GM23338 (cell line): ENCODE data around the gene HECTD1. TPM values are rescaled to one million over a fixed set of nuclear protein-coding genes. Genes with fewer than 3 reads are reported as not detected.

ENCODE experiments used
- ATAC-seq: fragments of 200-7000 bp; cut with Tn5 transposase; 3 replicates; pipeline ENCODE4 v1.9.1; 2020
- DNase-seq: peaks from one replicate; pipeline ENCODE4 v3.0.0-alpha.2; 2015; ENCODE audit warnings: low spot score
- H2AFZ ChIP-seq: fragments of 200-600 bp; sonication (generic); 2 replicates; pipeline ENCODE4 v1.8.0; 2016; ENCODE audit warnings: antibody characterized with exemption, mild to moderate bottlenecking, moderate library complexity
- H3F3A ChIP-seq: fragments of 200-600 bp; sonication (generic); replicated peaks from 2 replicates; pipeline ENCODE4 v1.8.0; 2017; ENCODE audit warnings: antibody characterized with exemption, mixed run types, low read depth
- H3K27ac ChIP-seq: fragments of 200-600 bp; sonication (generic); 2 replicates; pipeline ENCODE4 v1.6.1; 2016; ENCODE audit warnings: low read depth
- H3K27me3 ChIP-seq: fragments of 200-600 bp; sonication (generic); 2 replicates; pipeline ENCODE4 v1.8.0; 2016; ENCODE audit warnings: mild to moderate bottlenecking, mixed run types, moderate library complexity; ENCODE audit not compliant: insufficient read depth
- H3K36me3 ChIP-seq: fragments of 200-600 bp; sonication (generic); 2 replicates; pipeline ENCODE4 v1.8.0; 2016; ENCODE audit warnings: mild to moderate bottlenecking; ENCODE audit not compliant: insufficient read depth
- H3K4me1 ChIP-seq: fragments of 200-600 bp; sonication (generic); 2 replicates; pipeline ENCODE4 v1.8.0; 2016; ENCODE audit warnings: mild to moderate bottlenecking, moderate library complexity; ENCODE audit not compliant: insufficient read depth
- H3K4me2 ChIP-seq: fragments of 200-600 bp; sonication (generic); 2 replicates; pipeline ENCODE4 v1.7.1; 2017; ENCODE audit warnings: mixed run types
- H3K4me3 ChIP-seq: fragments of 200-600 bp; sonication (generic); 2 replicates; pipeline ENCODE4 v1.6.1; 2016; ENCODE audit warnings: mixed run types
- H3K79me2 ChIP-seq: fragments of 200-600 bp; sonication (generic); replicated peaks from 2 replicates; pipeline ENCODE4 v1.8.0; 2017; ENCODE audit warnings: mild to moderate bottlenecking; ENCODE audit not compliant: insufficient read depth
- H3K9me2 ChIP-seq: fragments of 200-600 bp; sonication (generic); 2 replicates; pipeline ENCODE4 v1.8.0; 2017; ENCODE audit not compliant: insufficient read depth
- H4K20me1 ChIP-seq: fragments of 200-600 bp; sonication (generic); replicated peaks from 2 replicates; pipeline ENCODE4 v1.8.0; 2017; ENCODE audit warnings: mild to moderate bottlenecking; ENCODE audit not compliant: insufficient read depth
- H3K27ac Mint-ChIP-seq: 2 replicates; pipeline ENCODE4 v1.8.0; 2020; ENCODE audit warnings: inconsistent platforms, mild to moderate bottlenecking, moderate library complexity, mixed read lengths
- H3K27me3 Mint-ChIP-seq: 3 replicates; pipeline ENCODE4 v1.8.0; 2022; ENCODE audit warnings: low read depth, mild to moderate bottlenecking, moderate library complexity, mixed read lengths, inconsistent platforms; ENCODE audit not compliant: insufficient read depth, poor library complexity
- H3K36me3 Mint-ChIP-seq: 3 replicates; pipeline ENCODE4 v1.8.0; 2021; ENCODE audit warnings: low read depth, mild to moderate bottlenecking, inconsistent platforms, moderate library complexity, mixed read lengths
- H3K4me1 Mint-ChIP-seq: 3 replicates; pipeline ENCODE4 v1.8.0; 2020; ENCODE audit warnings: mild to moderate bottlenecking, inconsistent platforms, mixed read lengths
- H3K4me3 Mint-ChIP-seq: 3 replicates; pipeline ENCODE4 v1.8.0; 2021; ENCODE audit warnings: moderate library complexity, mild to moderate bottlenecking, inconsistent platforms, mixed read lengths
- H3K9me3 Mint-ChIP-seq: 3 replicates; pipeline ENCODE4 v1.8.0; 2020; ENCODE audit warnings: moderate library complexity, mild to moderate bottlenecking, inconsistent platforms, mixed read lengths
- CREB1 ChIP-seq: fragments of 250-450 bp; sonication (Bioruptor Pico); IDR thresholded peaks from 2 replicates; pipeline ENCODE4 v1.5.0; 2020; ENCODE audit warnings: low read depth, mild to moderate bottlenecking, moderate library complexity
- EZH2 ChIP-seq: fragments of 200-600 bp; sonication (generic); IDR thresholded peaks from one replicate; pipeline ENCODE4 v1.8.0; 2017; ENCODE audit warnings: antibody characterized with exemption, mild to moderate bottlenecking, low read depth; ENCODE audit not compliant: unreplicated experiment
- EZH2phosphoT487 ChIP-seq: fragments of 200-600 bp; sonication (generic); IDR thresholded peaks from one replicate; pipeline ENCODE4 v1.8.1; 2018; ENCODE audit warnings: antibody characterized with exemption; ENCODE audit not compliant: unreplicated experiment
- JUNB ChIP-seq: IDR thresholded peaks from one replicate; pipeline ENCODE4 v1.6.1; 2016; ENCODE audit warnings: antibody characterized with exemption; ENCODE audit not compliant: unreplicated experiment
- NANOG ChIP-seq: IDR thresholded peaks from 2 replicates; pipeline ENCODE4 v1.6.1; 2016; ENCODE audit warnings: antibody characterized with exemption, borderline replicate concordance
- POLR2AphosphoS5 ChIP-seq: IDR thresholded peaks from 2 replicates; pipeline ENCODE4 v1.6.1; 2016; ENCODE audit warnings: antibody characterized with exemption, low read depth
- STAT1 ChIP-seq: IDR thresholded peaks from one replicate; pipeline ENCODE4 v1.6.1; 2016; ENCODE audit warnings: antibody characterized with exemption; ENCODE audit not compliant: unreplicated experiment
- ZNF114 ChIP-seq: fragments of 250-450 bp; sonication (Bioruptor Pico); IDR thresholded peaks from 2 replicates; pipeline ENCODE4 v1.5.0; 2020; ENCODE audit warnings: mild to moderate bottlenecking, moderate library complexity
- ZNF331 ChIP-seq: fragments of 250-450 bp; sonication (Bioruptor Pico); IDR thresholded peaks from 2 replicates; pipeline ENCODE4 v1.5.0; 2020; ENCODE audit warnings: low read depth, mild to moderate bottlenecking, moderate library complexity
- polyA plus RNA-seq: library from polyadenylated mRNA; unstranded; fragments of >200 nt; fragmentation: Nextera tagmentation; extraction: Ambion mirVana; gene quantifications from 2 replicates; pipeline ENCODE4 v1.2.1, GENCODE V29; 2016
- total RNA-seq: library from RNA; depleted of rRNA; stranded (reverse); fragments of >200 nt; shearing (Covaris generic); gene quantifications from 2 replicates; pipeline ENCODE4 v1.2.3, GENCODE V29; 2014
- TF ChIP-seq, protein P1 (sequence below): fragments of 250-450 bp; sonication (Bioruptor Pico); IDR thresholded peaks from 2 replicates; pipeline ENCODE4 v1.5.0; 2020; ENCODE audit warnings: mild to moderate bottlenecking, moderate library complexity
- TF ChIP-seq, protein P2 (sequence below): IDR thresholded peaks from one replicate; pipeline ENCODE4 v1.6.1; 2018; ENCODE audit warnings: antibody characterized with exemption; ENCODE audit not compliant: unreplicated experiment
- TF ChIP-seq, protein P3 (sequence below): IDR thresholded peaks from 2 replicates; pipeline ENCODE4 v1.6.1; 2016; ENCODE audit warnings: antibody characterized with exemption
- TF ChIP-seq, protein P4 (sequence below), 2 experiments: fragments of 200-600 bp in 1 of 2; sonication (generic) in 1 of 2; conservative IDR thresholded peaks; 2 replicates each; pipeline versions ENCODE4 v1.5.1 to v1.6.1; 2016 to 2017; ENCODE audit warnings: antibody characterized with exemption in 2 of 2, low read depth in 2 of 2, mild to moderate bottlenecking in 2 of 2, moderate library complexity in 1 of 2

HECTD1 gene
- total and polyA plus RNA-seq, 2 experiments from 2014 or later, result 42.1 to 132 TPM

DNA sequence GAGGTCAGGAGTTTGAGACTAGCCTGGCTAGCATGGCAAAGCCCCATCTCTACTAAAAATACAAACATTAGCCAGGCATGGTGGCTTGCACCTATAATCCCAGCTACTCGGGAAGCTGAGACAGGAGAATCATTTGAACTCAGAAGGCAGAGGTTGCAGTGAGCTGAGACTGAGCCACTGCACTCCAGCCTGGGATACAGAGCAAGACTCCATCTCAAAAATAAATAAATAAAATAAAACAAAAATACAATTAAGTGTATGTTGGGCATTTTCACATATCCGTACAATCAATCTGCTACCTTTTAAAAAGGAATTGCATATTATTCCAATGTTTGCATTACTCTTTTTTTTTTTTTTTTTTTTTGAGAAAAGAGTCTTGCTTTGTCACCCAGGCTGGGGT lies 47.7 kb upstream of the HECTD1 start:
- Histone ChIP-seq H3K36me3 (no peaks in the 10 kb centered on the region), H3K9me2 (no peaks in the 10 kb centered on the region), H2AFZ (no peak overlapping the region), H3K4me3 (no peak overlapping the region), H3K4me1 (no peaks in the 10 kb centered on the region), H4K20me1 (no peaks in the 10 kb centered on the region), H3K27me3 (no peaks in the 10 kb centered on the region), H3K4me2 (no peak overlapping the region), H3K27ac (no peak overlapping the region), H3F3A (no peaks in the 10 kb centered on the region), H3K79me2 (no peaks in the 10 kb centered on the region)
- TF ChIP-seq JUNB, result no peak
- no peak for TF ChIP-seq NANOG
- no peak for TF ChIP-seq ZNF331 (CRISPR knock-in tag)
- TF ChIP-seq, protein P1, sequence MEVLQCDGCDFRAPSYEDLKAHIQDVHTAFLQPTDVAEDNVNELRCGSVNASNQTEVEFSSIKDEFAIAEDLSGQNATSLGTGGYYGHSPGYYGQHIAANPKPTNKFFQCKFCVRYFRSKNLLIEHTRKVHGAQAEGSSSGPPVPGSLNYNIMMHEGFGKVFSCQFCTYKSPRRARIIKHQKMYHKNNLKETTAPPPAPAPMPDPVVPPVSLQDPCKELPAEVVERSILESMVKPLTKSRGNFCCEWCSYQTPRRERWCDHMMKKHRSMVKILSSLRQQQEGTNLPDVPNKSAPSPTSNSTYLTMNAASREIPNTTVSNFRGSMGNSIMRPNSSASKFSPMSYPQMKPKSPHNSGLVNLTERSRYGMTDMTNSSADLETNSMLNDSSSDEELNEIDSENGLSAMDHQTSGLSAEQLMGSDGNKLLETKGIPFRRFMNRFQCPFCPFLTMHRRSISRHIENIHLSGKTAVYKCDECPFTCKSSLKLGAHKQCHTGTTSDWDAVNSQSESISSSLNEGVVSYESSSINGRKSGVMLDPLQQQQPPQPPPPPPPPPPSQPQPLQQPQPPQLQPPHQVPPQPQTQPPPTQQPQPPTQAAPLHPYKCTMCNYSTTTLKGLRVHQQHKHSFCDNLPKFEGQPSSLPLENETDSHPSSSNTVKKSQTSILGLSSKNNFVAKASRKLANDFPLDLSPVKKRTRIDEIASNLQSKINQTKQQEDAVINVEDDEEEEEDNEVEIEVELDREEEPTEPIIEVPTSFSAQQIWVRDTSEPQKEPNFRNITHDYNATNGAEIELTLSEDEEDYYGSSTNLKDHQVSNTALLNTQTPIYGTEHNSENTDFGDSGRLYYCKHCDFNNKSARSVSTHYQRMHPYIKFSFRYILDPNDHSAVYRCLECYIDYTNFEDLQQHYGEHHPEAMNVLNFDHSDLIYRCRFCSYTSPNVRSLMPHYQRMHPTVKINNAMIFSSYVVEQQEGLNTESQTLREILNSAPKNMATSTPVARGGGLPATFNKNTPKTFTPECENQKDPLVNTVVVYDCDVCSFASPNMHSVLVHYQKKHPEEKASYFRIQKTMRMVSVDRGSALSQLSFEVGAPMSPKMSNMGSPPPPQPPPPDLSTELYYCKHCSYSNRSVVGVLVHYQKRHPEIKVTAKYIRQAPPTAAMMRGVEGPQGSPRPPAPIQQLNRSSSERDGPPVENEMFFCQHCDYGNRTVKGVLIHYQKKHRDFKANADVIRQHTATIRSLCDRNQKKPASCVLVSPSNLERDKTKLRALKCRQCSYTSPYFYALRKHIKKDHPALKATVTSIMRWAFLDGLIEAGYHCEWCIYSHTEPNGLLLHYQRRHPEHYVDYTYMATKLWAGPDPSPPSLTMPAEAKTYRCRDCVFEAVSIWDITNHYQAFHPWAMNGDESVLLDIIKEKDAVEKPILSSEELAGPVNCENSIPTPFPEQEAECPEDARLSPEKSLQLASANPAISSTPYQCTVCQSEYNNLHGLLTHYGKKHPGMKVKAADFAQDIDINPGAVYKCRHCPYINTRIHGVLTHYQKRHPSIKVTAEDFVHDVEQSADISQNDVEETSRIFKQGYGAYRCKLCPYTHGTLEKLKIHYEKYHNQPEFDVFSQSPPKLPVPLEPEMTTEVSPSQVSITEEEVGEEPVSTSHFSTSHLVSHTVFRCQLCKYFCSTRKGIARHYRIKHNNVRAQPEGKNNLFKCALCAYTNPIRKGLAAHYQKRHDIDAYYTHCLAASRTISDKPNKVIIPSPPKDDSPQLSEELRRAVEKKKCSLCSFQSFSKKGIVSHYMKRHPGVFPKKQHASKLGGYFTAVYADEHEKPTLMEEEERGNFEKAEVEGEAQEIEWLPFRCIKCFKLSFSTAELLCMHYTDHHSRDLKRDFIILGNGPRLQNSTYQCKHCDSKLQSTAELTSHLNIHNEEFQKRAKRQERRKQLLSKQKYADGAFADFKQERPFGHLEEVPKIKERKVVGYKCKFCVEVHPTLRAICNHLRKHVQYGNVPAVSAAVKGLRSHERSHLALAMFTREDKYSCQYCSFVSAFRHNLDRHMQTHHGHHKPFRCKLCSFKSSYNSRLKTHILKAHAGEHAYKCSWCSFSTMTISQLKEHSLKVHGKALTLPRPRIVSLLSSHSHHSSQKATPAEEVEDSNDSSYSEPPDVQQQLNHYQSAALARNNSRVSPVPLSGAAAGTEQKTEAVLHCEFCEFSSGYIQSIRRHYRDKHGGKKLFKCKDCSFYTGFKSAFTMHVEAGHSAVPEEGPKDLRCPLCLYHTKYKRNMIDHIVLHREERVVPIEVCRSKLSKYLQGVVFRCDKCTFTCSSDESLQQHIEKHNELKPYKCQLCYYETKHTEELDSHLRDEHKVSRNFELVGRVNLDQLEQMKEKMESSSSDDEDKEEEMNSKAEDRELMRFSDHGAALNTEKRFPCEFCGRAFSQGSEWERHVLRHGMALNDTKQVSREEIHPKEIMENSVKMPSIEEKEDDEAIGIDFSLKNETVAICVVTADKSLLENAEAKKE, result no peak
- TF ChIP-seq CREB1, result no peak
- no peak for TF ChIP-seq EZH2phosphoT487
- TF ChIP-seq, protein P2, sequence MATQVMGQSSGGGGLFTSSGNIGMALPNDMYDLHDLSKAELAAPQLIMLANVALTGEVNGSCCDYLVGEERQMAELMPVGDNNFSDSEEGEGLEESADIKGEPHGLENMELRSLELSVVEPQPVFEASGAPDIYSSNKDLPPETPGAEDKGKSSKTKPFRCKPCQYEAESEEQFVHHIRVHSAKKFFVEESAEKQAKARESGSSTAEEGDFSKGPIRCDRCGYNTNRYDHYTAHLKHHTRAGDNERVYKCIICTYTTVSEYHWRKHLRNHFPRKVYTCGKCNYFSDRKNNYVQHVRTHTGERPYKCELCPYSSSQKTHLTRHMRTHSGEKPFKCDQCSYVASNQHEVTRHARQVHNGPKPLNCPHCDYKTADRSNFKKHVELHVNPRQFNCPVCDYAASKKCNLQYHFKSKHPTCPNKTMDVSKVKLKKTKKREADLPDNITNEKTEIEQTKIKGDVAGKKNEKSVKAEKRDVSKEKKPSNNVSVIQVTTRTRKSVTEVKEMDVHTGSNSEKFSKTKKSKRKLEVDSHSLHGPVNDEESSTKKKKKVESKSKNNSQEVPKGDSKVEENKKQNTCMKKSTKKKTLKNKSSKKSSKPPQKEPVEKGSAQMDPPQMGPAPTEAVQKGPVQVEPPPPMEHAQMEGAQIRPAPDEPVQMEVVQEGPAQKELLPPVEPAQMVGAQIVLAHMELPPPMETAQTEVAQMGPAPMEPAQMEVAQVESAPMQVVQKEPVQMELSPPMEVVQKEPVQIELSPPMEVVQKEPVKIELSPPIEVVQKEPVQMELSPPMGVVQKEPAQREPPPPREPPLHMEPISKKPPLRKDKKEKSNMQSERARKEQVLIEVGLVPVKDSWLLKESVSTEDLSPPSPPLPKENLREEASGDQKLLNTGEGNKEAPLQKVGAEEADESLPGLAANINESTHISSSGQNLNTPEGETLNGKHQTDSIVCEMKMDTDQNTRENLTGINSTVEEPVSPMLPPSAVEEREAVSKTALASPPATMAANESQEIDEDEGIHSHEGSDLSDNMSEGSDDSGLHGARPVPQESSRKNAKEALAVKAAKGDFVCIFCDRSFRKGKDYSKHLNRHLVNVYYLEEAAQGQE, result no peak
- TF ChIP-seq, protein P3, sequence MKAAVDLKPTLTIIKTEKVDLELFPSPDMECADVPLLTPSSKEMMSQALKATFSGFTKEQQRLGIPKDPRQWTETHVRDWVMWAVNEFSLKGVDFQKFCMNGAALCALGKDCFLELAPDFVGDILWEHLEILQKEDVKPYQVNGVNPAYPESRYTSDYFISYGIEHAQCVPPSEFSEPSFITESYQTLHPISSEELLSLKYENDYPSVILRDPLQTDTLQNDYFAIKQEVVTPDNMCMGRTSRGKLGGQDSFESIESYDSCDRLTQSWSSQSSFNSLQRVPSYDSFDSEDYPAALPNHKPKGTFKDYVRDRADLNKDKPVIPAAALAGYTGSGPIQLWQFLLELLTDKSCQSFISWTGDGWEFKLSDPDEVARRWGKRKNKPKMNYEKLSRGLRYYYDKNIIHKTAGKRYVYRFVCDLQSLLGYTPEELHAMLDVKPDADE, result no peak
- TF ChIP-seq POLR2AphosphoS5, result no peak
- no peak for TF ChIP-seq EZH2
- no peak for TF ChIP-seq ZNF114 (CRISPR knock-in tag)
- TF ChIP-seq STAT1, result no peak
- TF ChIP-seq, protein P4, sequence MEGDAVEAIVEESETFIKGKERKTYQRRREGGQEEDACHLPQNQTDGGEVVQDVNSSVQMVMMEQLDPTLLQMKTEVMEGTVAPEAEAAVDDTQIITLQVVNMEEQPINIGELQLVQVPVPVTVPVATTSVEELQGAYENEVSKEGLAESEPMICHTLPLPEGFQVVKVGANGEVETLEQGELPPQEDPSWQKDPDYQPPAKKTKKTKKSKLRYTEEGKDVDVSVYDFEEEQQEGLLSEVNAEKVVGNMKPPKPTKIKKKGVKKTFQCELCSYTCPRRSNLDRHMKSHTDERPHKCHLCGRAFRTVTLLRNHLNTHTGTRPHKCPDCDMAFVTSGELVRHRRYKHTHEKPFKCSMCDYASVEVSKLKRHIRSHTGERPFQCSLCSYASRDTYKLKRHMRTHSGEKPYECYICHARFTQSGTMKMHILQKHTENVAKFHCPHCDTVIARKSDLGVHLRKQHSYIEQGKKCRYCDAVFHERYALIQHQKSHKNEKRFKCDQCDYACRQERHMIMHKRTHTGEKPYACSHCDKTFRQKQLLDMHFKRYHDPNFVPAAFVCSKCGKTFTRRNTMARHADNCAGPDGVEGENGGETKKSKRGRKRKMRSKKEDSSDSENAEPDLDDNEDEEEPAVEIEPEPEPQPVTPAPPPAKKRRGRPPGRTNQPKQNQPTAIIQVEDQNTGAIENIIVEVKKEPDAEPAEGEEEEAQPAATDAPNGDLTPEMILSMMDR (conservative IDR thresholded peaks at IDR 0.05; ENCODE audit: low read depth in 2 of 2), result no peak
- Mint-ChIP-seq H3K27me3 (peaks cover 2% of the 10 kb centered on the region), H3K27ac (no peak overlapping the region), H3K4me1 (no peaks in the 10 kb centered on the region), H3K36me3 (no peaks in the 10 kb centered on the region), H3K4me3 (no peak overlapping the region), H3K9me3 (peaks cover 3% of the 10 kb centered on the region; the same call in 1 of the 3 replicates)
- DNase-seq (no peak), ATAC-seq (no peak)
